Urinary bladder (tissue), 4 donors: ENCODE measurements around the gene AOPEP. TPM values are rescaled to one million over a fixed set of nuclear protein-coding genes. Genes with fewer than 3 reads are reported as not detected.
"Not testable (repeated sequence)": the region's sequence is repeated elsewhere in the genome, so short reads cannot be mapped to it uniquely, and the experiment has no call there.

ENCODE experiments used
- DNase-seq: peaks from one replicate; pipeline ENCODE4 v3.0.0-alpha.2; 2015; ENCODE audit errors: extremely low spot score
- H3K27ac ChIP-seq: one replicate; pipeline ENCODE4 v1.5.1; 2013; ENCODE audit warnings: low read depth, mild to moderate bottlenecking, moderate library complexity
- H3K36me3 ChIP-seq: one replicate; pipeline ENCODE4 v1.6.1; 2013; ENCODE audit warnings: mild to moderate bottlenecking, moderate library complexity; ENCODE audit not compliant: insufficient read depth
- H3K4me1 ChIP-seq: one replicate; pipeline ENCODE4 v1.6.1; 2013; ENCODE audit warnings: mild to moderate bottlenecking, moderate library complexity; ENCODE audit not compliant: insufficient read depth
- H3K4me3 ChIP-seq: one replicate; pipeline ENCODE4 v1.5.1; 2013; ENCODE audit warnings: low read depth, low read length
- WGBS: extraction: QIAGEN DNeasy Blood & Tissue Kit; methylation state at CpG from one replicate; pipeline ENCODE4 v1.1.7; 2013; 5-methylcytosine and 5-hydroxymethylcytosine counted together
- polyA plus RNA-seq: library from polyadenylated mRNA; stranded (reverse); fragments of 200-250 nt; gene quantifications from one replicate; pipeline ENCODE4 v1.2.3, GENCODE V29; 2013
- total RNA-seq: library from RNA; depleted of rRNA; stranded (reverse); fragments of >200 nt; gene quantifications from one replicate; pipeline ENCODE4 v1.2.3, GENCODE V29; 2014
- donor health status: healthy with polysubstance abuse.
- donor health status: healthy.

Gene AOPEP
- total and polyA plus RNA-seq, 2 donors = 99.2 to 136 TPM

- Histone ChIP-seq H3K4me1 (no peaks in the 10 kb centered on the region), H3K4me3 (no peak overlapping the region), H3K27ac (no peak overlapping the region), H3K36me3 (no peaks in the 10 kb centered on the region)
- DNase-seq = no peak
- 95% methylated on average over 3 of the region's 3 CpGs for WGBS
These were observed 207.0 kb downstream of the AOPEP start for GRCh38 chr9:94933511-94933828.

GRCh38 chr9:94934816-94935328 lies 208.4 kb downstream of the AOPEP start:
- WGBS = 90% methylated on average over 9 of the region's 9 CpGs
- no peak overlapping the region for H3K27ac ChIP-seq
- no peak for DNase-seq

DNA sequence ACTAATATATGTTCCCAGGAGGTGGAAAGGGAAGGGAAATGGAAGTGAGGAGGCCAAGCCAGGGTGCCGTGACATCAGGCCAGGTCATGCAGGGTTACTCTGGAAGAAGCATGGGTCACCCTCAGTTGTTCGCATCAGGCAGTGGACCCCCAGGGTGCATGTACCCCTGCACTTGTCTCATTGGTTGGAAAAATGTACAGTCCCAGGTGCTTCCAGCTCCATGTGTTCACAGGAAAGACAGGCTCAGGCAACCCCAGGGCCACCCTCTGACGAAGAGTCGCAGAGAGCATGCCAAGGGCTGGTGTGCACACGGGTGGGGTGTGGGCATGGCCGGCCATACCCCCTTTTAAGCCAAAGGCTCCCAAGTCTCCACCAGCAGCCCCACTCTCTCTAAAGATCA lies 208.9 kb downstream of the AOPEP start:
- H3K4me1 ChIP-seq = no peaks in the 10 kb centered on the region
- WGBS = 96% methylated on average over 6 of the region's 6 CpGs
- H3K4me3 ChIP-seq = no peak overlapping the region
- DNase-seq = no peak
- no peak overlapping the region for H3K27ac ChIP-seq
- H3K36me3 ChIP-seq = no peaks in the 10 kb centered on the region

More at GRCh38 chr9:94934816-94935328, 208.4 kb downstream of the AOPEP start:
- H3K4me3 ChIP-seq = no peak overlapping the region
- no peaks in the 10 kb centered on the region for H3K4me1 ChIP-seq
- H3K36me3 ChIP-seq = no peaks in the 10 kb centered on the region

- no peak for DNase-seq
- 71% methylated on average over 3 of the region's 3 CpGs for WGBS
These were observed 209.9 kb downstream of the AOPEP start for GRCh38 chr9:94936419-94936818.

DNA sequence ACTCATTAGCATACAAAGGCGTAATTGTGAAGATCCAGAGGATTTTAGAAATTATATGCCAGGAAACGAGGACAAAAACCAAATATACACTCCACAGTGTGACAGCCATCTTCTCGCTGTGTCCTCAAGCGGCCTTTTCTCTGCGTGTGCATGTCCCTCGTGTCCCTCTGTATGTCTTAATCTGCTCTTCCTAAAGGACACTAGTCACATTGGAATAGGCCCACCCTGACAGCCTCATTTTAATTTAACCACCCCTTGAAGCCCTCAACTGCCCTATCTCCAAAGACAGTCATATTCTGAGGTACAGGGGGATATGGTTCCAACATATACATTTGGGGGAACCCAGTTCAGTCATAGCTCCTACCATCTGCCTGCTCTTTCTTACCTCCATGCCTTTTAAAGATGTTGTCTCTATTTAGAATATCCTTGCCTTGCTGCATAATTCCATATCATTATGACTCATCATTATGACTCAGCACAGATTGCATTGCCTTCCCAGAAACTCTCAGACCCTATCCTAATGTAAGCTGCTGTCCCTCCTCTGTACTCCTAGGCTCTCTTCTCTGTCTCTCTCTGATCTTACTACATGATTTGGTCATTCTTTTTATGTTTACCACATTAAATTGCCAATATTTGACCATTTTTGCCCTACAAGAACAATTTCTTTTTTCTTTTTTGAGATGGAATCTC lies 210.9 kb downstream of the AOPEP start:
- Histone ChIP-seq H3K4me1 (no peaks in the 10 kb centered on the region), H3K4me3 (no peak overlapping the region), H3K27ac (no peak overlapping the region), H3K36me3 (no peaks in the 10 kb centered on the region)
- no peak for DNase-seq
- 94% methylated on average over 6 of the region's 6 CpGs for WGBS

More at GRCh38 chr9:94936419-94936818, 209.9 kb downstream of the AOPEP start:
- no peak overlapping the region for H3K27ac ChIP-seq
- no peaks in the 10 kb centered on the region for H3K36me3 ChIP-seq
- no peaks in the 10 kb centered on the region for H3K4me1 ChIP-seq
- no peak overlapping the region for H3K4me3 ChIP-seq

GRCh38 chr9:94938384-94938783 lies 211.9 kb downstream of the AOPEP start:
- H3K27ac ChIP-seq = no peak overlapping the region
- WGBS = 95% methylated on average over 3 of the region's 3 CpGs
- no peak overlapping the region for H3K4me3 ChIP-seq
- no peaks in the 10 kb centered on the region for H3K36me3 ChIP-seq
- DNase-seq = no peak
- no peaks in the 10 kb centered on the region for H3K4me1 ChIP-seq

DNA sequence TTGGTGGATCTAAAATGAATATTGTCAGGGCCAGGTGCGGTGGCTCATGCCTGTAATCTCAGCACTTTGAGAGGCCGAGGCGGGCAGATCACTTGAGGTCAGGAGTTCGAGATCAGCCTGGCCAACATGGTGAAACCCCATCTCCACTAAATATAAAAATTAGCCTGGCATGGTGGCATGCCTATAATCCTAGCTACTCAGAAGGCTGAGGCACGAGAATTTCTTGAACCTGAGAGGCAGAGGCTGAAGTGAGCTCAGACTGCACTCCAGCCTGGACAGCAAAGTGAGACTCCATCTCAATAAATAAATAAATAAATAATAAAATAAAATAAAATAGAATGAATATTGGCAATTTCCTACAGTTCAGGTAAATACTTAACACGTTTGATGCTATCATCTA lies 213.8 kb downstream of the AOPEP start:
- 95% methylated on average over 6 of the region's 6 CpGs for WGBS
- H3K4me3 ChIP-seq, H3K27ac ChIP-seq, H3K4me1 ChIP-seq, H3K36me3 ChIP-seq, DNase-seq: not testable (repeated sequence)

GRCh38 chr9:94941211-94941875 lies 214.8 kb downstream of the AOPEP start:
- DNase-seq = no peak
- H3K27ac ChIP-seq = no peak overlapping the region
- WGBS = 84% methylated on average over 3 of the region's 3 CpGs
- no peaks in the 10 kb centered on the region for H3K36me3 ChIP-seq
- no peak overlapping the region for H3K4me3 ChIP-seq
- H3K4me1 ChIP-seq = no peaks in the 10 kb centered on the region

DNA sequence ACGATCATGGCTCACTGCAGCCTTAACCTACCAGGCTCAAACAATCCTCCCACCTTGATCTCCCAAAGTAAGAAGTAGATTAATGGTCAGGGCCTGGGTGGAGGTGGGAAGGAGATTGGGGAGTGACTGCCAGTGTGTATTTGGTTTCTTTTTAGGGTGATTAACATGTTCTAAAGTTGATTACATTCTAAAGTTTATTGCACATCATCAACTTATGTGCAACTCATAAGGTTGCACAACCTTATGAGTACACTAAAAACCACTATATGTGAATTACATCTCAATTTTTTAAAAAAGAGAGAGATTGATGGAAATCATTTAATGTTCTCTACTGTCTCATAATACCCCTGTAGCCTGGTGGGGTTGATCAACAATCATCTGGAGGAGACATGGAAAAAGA lies 218.1 kb downstream of the AOPEP start:
- Histone ChIP-seq H3K27ac (peak overlapping the region; percentile 5), H3K4me3 (no peak overlapping the region), H3K4me1 (peaks cover 2% of the 10 kb centered on the region), H3K36me3 (no peaks in the 10 kb centered on the region)
- DNase-seq = no peak
- 98% methylated on average over 1 of the region's 1 CpG for WGBS

GRCh38 chr9:94945197-94946144 lies 219.0 kb downstream of the AOPEP start:
- Histone ChIP-seq H3K27ac (no peak overlapping the region), H3K4me1 (peaks cover 2% of the 10 kb centered on the region), H3K4me3 (no peak overlapping the region), H3K36me3 (no peaks in the 10 kb centered on the region)
- 48% methylated on average over 14 of the region's 14 CpGs for WGBS
- no peak for DNase-seq

DNA sequence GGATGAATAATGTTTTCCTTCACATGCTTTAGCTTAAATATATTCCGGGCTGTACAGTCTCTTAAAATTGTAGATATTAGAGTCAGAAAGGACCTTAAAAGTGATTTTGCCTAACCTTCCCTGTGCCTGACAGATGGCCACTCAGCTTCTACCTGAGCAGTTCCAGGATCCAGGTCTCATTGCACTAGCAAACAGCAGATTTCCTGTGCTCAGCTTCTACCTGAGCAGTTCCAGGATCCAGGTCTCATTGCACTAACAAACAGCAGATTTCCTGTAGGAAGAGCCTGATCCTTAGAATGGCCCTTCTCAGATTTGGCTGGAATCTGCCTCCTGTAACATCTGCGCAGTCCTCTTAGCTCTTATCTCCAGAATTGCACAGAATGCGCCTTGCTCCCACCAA lies 219.8 kb downstream of the AOPEP start:
- DNase-seq = no peak
- WGBS = 95% methylated on average over 3 of the region's 3 CpGs
- no peak overlapping the region for H3K27ac ChIP-seq
- H3K4me1 ChIP-seq = peaks cover 2% of the 10 kb centered on the region
- no peaks in the 10 kb centered on the region for H3K36me3 ChIP-seq
- H3K4me3 ChIP-seq = no peak overlapping the region

DNA sequence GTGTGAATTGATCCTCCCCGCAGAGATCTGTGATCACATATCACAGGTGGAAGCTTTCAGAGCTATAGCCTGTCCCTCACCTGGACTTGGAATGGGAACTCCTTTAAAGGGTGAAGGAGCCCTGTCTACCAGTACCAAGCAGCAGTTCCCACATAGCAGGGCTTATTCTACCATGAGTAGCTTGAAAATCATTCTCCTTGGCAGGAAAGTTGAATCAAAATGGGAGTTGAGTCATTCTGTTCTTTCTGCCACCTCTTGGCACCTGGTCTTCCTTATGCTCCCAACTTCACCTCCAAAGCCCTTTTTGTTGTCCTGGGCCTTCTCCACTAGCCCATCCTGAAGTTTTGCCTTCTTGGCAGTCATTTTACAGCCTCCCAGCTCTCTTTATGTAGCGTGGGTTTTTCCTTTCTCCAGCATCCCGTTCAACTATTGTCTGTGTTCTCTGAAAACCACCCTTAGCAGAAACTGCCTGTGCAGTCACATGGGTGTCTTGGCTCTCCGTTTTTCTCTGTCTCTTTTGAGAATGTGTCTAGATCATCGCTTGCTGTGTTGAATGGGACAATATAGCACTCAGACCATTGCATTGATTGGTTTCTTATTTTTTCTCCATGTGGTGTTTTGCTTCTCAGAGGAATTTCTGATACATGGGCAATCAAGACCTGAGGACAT lies 222.2 kb downstream of the AOPEP start:
- H3K4me1 ChIP-seq = peaks cover 2% of the 10 kb centered on the region
- 84% methylated on average over 5 of the region's 5 CpGs for WGBS
- no peak overlapping the region for H3K4me3 ChIP-seq
- DNase-seq = no peak
- H3K27ac ChIP-seq = no peak overlapping the region
- H3K36me3 ChIP-seq = no peaks in the 10 kb centered on the region

DNA sequence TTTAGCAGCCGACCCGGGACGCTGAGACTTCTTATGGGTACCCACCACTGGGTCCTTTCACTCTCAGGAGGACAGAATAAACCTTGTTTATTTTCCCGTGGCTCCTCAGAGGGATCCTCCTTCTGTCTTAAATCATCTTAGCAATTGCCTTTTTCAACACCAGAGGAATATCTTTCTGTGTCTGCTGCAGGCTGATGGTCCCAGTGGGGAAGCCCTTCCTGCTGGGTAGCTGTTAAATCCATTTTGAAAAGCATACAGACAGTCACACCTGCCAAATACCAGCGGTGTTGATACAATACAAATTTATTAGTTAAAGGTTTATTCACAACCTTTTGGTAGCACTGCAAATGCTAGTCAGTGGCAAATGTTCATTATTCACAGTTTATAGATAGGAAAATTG lies 222.9 kb downstream of the AOPEP start:
- Histone ChIP-seq H3K36me3 (no peaks in the 10 kb centered on the region), H3K27ac (no peak overlapping the region), H3K4me1 (peaks cover 2% of the 10 kb centered on the region), H3K4me3 (no peak overlapping the region)
- WGBS = 64% methylated on average over 5 of the region's 5 CpGs
- DNase-seq = no peak
